Stimulated activated memory B cell treated with anti-CD40 and anti-IgM and Interleukin-4, amounts not matched to agents 10 μg/mL and 1 μg/mL and 100 μg/mL, for 72 hours (primary cell): ENCODE results near the gene TNK2.
"Not testable (repeated sequence)": the region's sequence is repeated elsewhere in the genome, so short reads cannot be mapped to it uniquely, and the experiment has no call there.

Experiments
- ATAC-seq: fragments of 150-1000 bp; cut with Tn5 transposase; 2 replicates; pipeline ENCODE4 v1.10.0; 2021
- H3K27ac Mint-ChIP-seq: one replicate; pipeline ENCODE4 v1.8.0; 2022; ENCODE audit warnings: mild to moderate bottlenecking, mixed read lengths
- H3K27me3 Mint-ChIP-seq: one replicate; pipeline ENCODE4 v1.8.0; 2022; ENCODE audit warnings: mixed read lengths
- H3K36me3 Mint-ChIP-seq: one replicate; pipeline ENCODE4 v1.8.0; 2022; ENCODE audit warnings: mixed read lengths
- H3K4me1 Mint-ChIP-seq: one replicate; pipeline ENCODE4 v1.8.0; 2022; ENCODE audit warnings: mixed read lengths
- H3K4me3 Mint-ChIP-seq: one replicate; pipeline ENCODE4 v1.8.0; 2022; ENCODE audit warnings: mild to moderate bottlenecking, moderate library complexity, mixed read lengths
- H3K9me3 Mint-ChIP-seq: one replicate; pipeline ENCODE4 v1.8.0; 2022; ENCODE audit warnings: mixed read lengths

The TNK2 gene

GRCh38 chr3:195873971-195874370 lies 34.4 kb downstream of the TNK2 start:
- Mint-ChIP-seq H3K4me1 (peaks cover 10% of the 10 kb centered on the region), H3K9me3 (no peaks in the 10 kb centered on the region), H3K4me3 (no peak overlapping the region), H3K27me3 (no peaks in the 10 kb centered on the region), H3K27ac (no peak overlapping the region), H3K36me3 (peaks cover 25% of the 10 kb centered on the region)
- ATAC-seq, result no peak

- no peaks in the 10 kb centered on the region for H3K27me3 Mint-ChIP-seq
- peaks cover 10% of the 10 kb centered on the region for H3K4me1 Mint-ChIP-seq
- H3K4me3 Mint-ChIP-seq, result no peak overlapping the region
- no peaks in the 10 kb centered on the region for H3K9me3 Mint-ChIP-seq
- ATAC-seq, result peak; percentile 20
- H3K36me3 Mint-ChIP-seq, result peaks cover 22% of the 10 kb centered on the region
- H3K27ac Mint-ChIP-seq, result no peak overlapping the region
Measured at GRCh38 chr3:195873281-195873887, 35.0 kb downstream of the TNK2 start.

GRCh38 chr3:195872800-195873199 lies 35.6 kb downstream of the TNK2 start:
- no peak overlapping the region for H3K4me3 Mint-ChIP-seq
- H3K9me3 Mint-ChIP-seq, result no peaks in the 10 kb centered on the region
- peaks cover 10% of the 10 kb centered on the region for H3K4me1 Mint-ChIP-seq
- no peaks in the 10 kb centered on the region for H3K27me3 Mint-ChIP-seq
- no peak overlapping the region for H3K27ac Mint-ChIP-seq
- peaks cover 21% of the 10 kb centered on the region for H3K36me3 Mint-ChIP-seq
- ATAC-seq, result no peak

GRCh38 chr3:195872097-195872496 lies 36.3 kb downstream of the TNK2 start:
- ATAC-seq, result no peak

GRCh38 chr3:195871686-195872085 lies 36.7 kb downstream of the TNK2 start:
- H3K36me3 Mint-ChIP-seq, result peaks cover 17% of the 10 kb centered on the region
- not testable (repeated sequence) for H3K27ac Mint-ChIP-seq, H3K4me1 Mint-ChIP-seq, H3K9me3 Mint-ChIP-seq, H3K4me3 Mint-ChIP-seq, H3K27me3 Mint-ChIP-seq, ATAC-seq

More at GRCh38 chr3:195872097-195872496, 36.3 kb downstream of the TNK2 start:
- H3K36me3 Mint-ChIP-seq, result peaks cover 19% of the 10 kb centered on the region
- no peaks in the 10 kb centered on the region for H3K27me3 Mint-ChIP-seq
- no peaks in the 10 kb centered on the region for H3K9me3 Mint-ChIP-seq
- peaks cover 3% of the 10 kb centered on the region for H3K4me1 Mint-ChIP-seq
- H3K4me3 Mint-ChIP-seq, result no peak overlapping the region
- no peak overlapping the region for H3K27ac Mint-ChIP-seq

GRCh38 chr3:195870937-195871336 lies 37.4 kb downstream of the TNK2 start:
- no peak for ATAC-seq
- Mint-ChIP-seq H3K4me3 (no peak overlapping the region), H3K4me1 (no peaks in the 10 kb centered on the region), H3K9me3 (no peaks in the 10 kb centered on the region), H3K36me3 (peaks cover 17% of the 10 kb centered on the region), H3K27me3 (no peaks in the 10 kb centered on the region), H3K27ac (no peak overlapping the region)

GRCh38 chr3:195870442-195870841 lies 37.9 kb downstream of the TNK2 start:
- Mint-ChIP-seq H3K4me1 (peaks cover 4% of the 10 kb centered on the region), H3K4me3 (no peak overlapping the region), H3K27ac (no peak overlapping the region), H3K9me3 (no peaks in the 10 kb centered on the region), H3K36me3 (peaks cover 17% of the 10 kb centered on the region), H3K27me3 (no peaks in the 10 kb centered on the region)
- no peak for ATAC-seq

- no peak for ATAC-seq
- no peak overlapping the region for H3K27ac Mint-ChIP-seq
- H3K4me1 Mint-ChIP-seq, result peaks cover 7% of the 10 kb centered on the region
- no peaks in the 10 kb centered on the region for H3K27me3 Mint-ChIP-seq
- H3K36me3 Mint-ChIP-seq, result peaks cover 17% of the 10 kb centered on the region
- H3K4me3 Mint-ChIP-seq, result no peak overlapping the region
- no peaks in the 10 kb centered on the region for H3K9me3 Mint-ChIP-seq
Measured at GRCh38 chr3:195869413-195870001, 38.8 kb downstream of the TNK2 start.

GRCh38 chr3:195868866-195869412 lies 39.4 kb downstream of the TNK2 start:
- Mint-ChIP-seq H3K36me3 (peaks cover 17% of the 10 kb centered on the region), H3K4me3 (no peak overlapping the region), H3K9me3 (no peaks in the 10 kb centered on the region), H3K27me3 (no peaks in the 10 kb centered on the region), H3K27ac (no peak overlapping the region), H3K4me1 (peaks cover 7% of the 10 kb centered on the region)
- no peak for ATAC-seq

- Mint-ChIP-seq H3K36me3 (peaks cover 17% of the 10 kb centered on the region), H3K4me1 (peaks cover 8% of the 10 kb centered on the region), H3K4me3 (no peak overlapping the region), H3K27ac (no peak overlapping the region), H3K27me3 (no peaks in the 10 kb centered on the region), H3K9me3 (no peaks in the 10 kb centered on the region)
- peak; percentile 40 for ATAC-seq
Measured at GRCh38 chr3:195868336-195868865, 40.0 kb downstream of the TNK2 start.

GRCh38 chr3:195867631-195868335 lies 40.6 kb downstream of the TNK2 start:
- Mint-ChIP-seq H3K4me3 (no peak overlapping the region), H3K27ac (no peak overlapping the region), H3K9me3 (no peaks in the 10 kb centered on the region), H3K27me3 (no peaks in the 10 kb centered on the region), H3K4me1 (peaks cover 14% of the 10 kb centered on the region), H3K36me3 (peaks cover 17% of the 10 kb centered on the region)
- ATAC-seq, result peak; percentile 28

GRCh38 chr3:195866686-195867511 lies 41.5 kb downstream of the TNK2 start:
- H3K4me3 Mint-ChIP-seq, result no peak overlapping the region
- no peaks in the 10 kb centered on the region for H3K9me3 Mint-ChIP-seq
- H3K27ac Mint-ChIP-seq, result no peak overlapping the region
- H3K27me3 Mint-ChIP-seq, result no peaks in the 10 kb centered on the region
- ATAC-seq, result no peak
- H3K4me1 Mint-ChIP-seq, result peaks cover 14% of the 10 kb centered on the region
- H3K36me3 Mint-ChIP-seq, result peaks cover 17% of the 10 kb centered on the region

- Mint-ChIP-seq H3K27me3 (no peaks in the 10 kb centered on the region), H3K27ac (no peak overlapping the region), H3K4me3 (no peak overlapping the region), H3K4me1 (peaks cover 14% of the 10 kb centered on the region), H3K9me3 (no peaks in the 10 kb centered on the region), H3K36me3 (peaks cover 17% of the 10 kb centered on the region)
- no peak for ATAC-seq
Measured at GRCh38 chr3:195865752-195866151, 42.6 kb downstream of the TNK2 start.

GRCh38 chr3:195863121-195864061 lies 45.0 kb downstream of the TNK2 start:
- peaks cover 7% of the 10 kb centered on the region for H3K36me3 Mint-ChIP-seq
- ATAC-seq, result peak; percentile 84
- H3K27ac Mint-ChIP-seq, result no peak overlapping the region
- H3K9me3 Mint-ChIP-seq, result no peaks in the 10 kb centered on the region
- H3K4me1 Mint-ChIP-seq, result peaks cover 26% of the 10 kb centered on the region
- H3K27me3 Mint-ChIP-seq, result no peaks in the 10 kb centered on the region
- no peak overlapping the region for H3K4me3 Mint-ChIP-seq
